Caco-2 (cell line): ENCODE measurements around the gene CROCC. TPM values are rescaled to one million over a fixed set of nuclear protein-coding genes. Genes with fewer than 3 reads are reported as not detected.
"Not testable (repeated sequence)": the region's sequence is repeated elsewhere in the genome, so short reads cannot be mapped to it uniquely, and the experiment has no call there.

Experiments
- BruUV-seq: library from RNA; stranded (reverse); fragments of 400-500 nt; replicated peaks from 2 replicates; lab custom pipeline; 2021; lab: Mats Ljungman, UMichigan
- CTCF ChIA-PET: fragments of 300-600 bp; sonication (Branson Sonifier 250); formaldehyde crosslinking; loops from one replicate; lab custom pipeline; 2022; ENCODE audit warnings: antibody characterized with exemption; lab: Charles Lee
- POLR2A ChIA-PET: fragments of 300-600 bp; sonication (Branson Sonifier 250); formaldehyde crosslinking; loops from one replicate; lab custom pipeline; 2022; ENCODE audit warnings: antibody characterized with exemption; lab: Charles Lee
- DNase-seq, 2 experiments: peaks; one replicate each; pipeline versions ENCODE4 v3.0.0 to v3.0.0-alpha.2; 2020 to 2022
- H3K27me3 ChIP-seq: replicated peaks from 2 replicates; pipeline ENCODE4 v1.6.0; 2011; ENCODE audit warnings: low read length; ENCODE audit not compliant: control insufficient read depth, insufficient read depth
- H3K36me3 ChIP-seq: 2 replicates; pipeline ENCODE4 v1.5.1; 2011; ENCODE audit warnings: low read length; ENCODE audit not compliant: control insufficient read depth, insufficient read depth
- H3K4me1 ChIP-seq: fragments of 250-450 bp; sonication (Bioruptor Pico); 2 replicates; pipeline ENCODE4 v1.5.1; 2020; ENCODE audit warnings: mild to moderate bottlenecking
- H3K4me3 ChIP-seq: 2 replicates; pipeline ENCODE4 v1.5.1; 2011; ENCODE audit warnings: low read depth, mild to moderate bottlenecking, control low read depth, low read length
- H3K9me3 ChIP-seq: fragments of 250-450 bp; sonication (Bioruptor Pico); 2 replicates; pipeline ENCODE4 v1.5.1; 2020; ENCODE audit warnings: mild to moderate bottlenecking, moderate library complexity
- H3K27ac Mint-ChIP-seq: one replicate; pipeline ENCODE4 v1.8.0; 2022; ENCODE audit warnings: mixed read lengths; ENCODE audit not compliant: unreplicated experiment
- H3K27me3 Mint-ChIP-seq: one replicate; pipeline ENCODE4 v1.8.0; 2022; ENCODE audit warnings: mixed read lengths; ENCODE audit not compliant: insufficient read depth, unreplicated experiment
- H3K36me3 Mint-ChIP-seq: one replicate; pipeline ENCODE4 v1.8.0; 2022; ENCODE audit warnings: mild to moderate bottlenecking, mixed read lengths; ENCODE audit not compliant: insufficient read depth, unreplicated experiment
- H3K4me1 Mint-ChIP-seq: one replicate; pipeline ENCODE4 v1.8.0; 2022; ENCODE audit warnings: low read depth, mixed read lengths; ENCODE audit not compliant: unreplicated experiment
- H3K4me3 Mint-ChIP-seq: one replicate; pipeline ENCODE4 v1.8.0; 2022; ENCODE audit warnings: mild to moderate bottlenecking, moderate library complexity, mixed read lengths; ENCODE audit not compliant: unreplicated experiment
- H3K9me3 Mint-ChIP-seq: one replicate; pipeline ENCODE4 v1.8.0; 2022; ENCODE audit warnings: mixed read lengths; ENCODE audit not compliant: unreplicated experiment
- intact Hi-C: fragments of 100-400 bp; cut with micrococcal nuclease; formaldehyde crosslinking; loops from one replicate; pipeline ENCODE4 v1.10.0; 2022; ENCODE audit not compliant: unreplicated experiment
- total RNA-seq: library from RNA; stranded (reverse); gene quantifications from 2 replicates; pipeline ENCODE4 v1.2.3, GENCODE V29; 2022

The CROCC gene
- total RNA-seq, 1 experiment from 2014 or later: 7.6 TPM

- TSS peak; percentile 95 for BruUV-seq
- H3K27me3 ChIP-seq, H3K4me1 ChIP-seq, CTCF ChIA-PET, H3K27me3 Mint-ChIP-seq, H3K27ac Mint-ChIP-seq, DNase-seq, H3K36me3 ChIP-seq, H3K9me3 ChIP-seq, H3K9me3 Mint-ChIP-seq, intact Hi-C loops, POLR2A ChIA-PET: not testable (repeated sequence)
- H3K4me3 Mint-ChIP-seq: peak overlapping the region; percentile 52
- H3K4me1 Mint-ChIP-seq: peaks cover 25% of the 10 kb centered on the region
- H3K36me3 Mint-ChIP-seq: peaks cover 16% of the 10 kb centered on the region
- H3K4me3 ChIP-seq: peak overlapping the region; percentile 19
These were observed 26.5 kb upstream of the CROCC start for GRCh38 chr1:16895233-16895597.

GRCh38 chr1:16895598-16896315 lies 26.0 kb upstream of the CROCC start, which contains the start of gene RNU1-2:
RNU1-2 (plus strand) TSS chr1:16895980.
- H3K9me3 Mint-ChIP-seq, CTCF ChIA-PET, H3K36me3 ChIP-seq, H3K9me3 ChIP-seq, H3K27me3 ChIP-seq, H3K4me1 ChIP-seq, POLR2A ChIA-PET, H3K27me3 Mint-ChIP-seq: not testable (repeated sequence)
- peaks cover 27% of the 10 kb centered on the region for H3K4me1 Mint-ChIP-seq
- H3K27ac Mint-ChIP-seq: peak within 1 kb of the TSS; percentile 97
- intact Hi-C loops: loop anchor here (1.0 kb wide), 1 partner anchor 10 kb away; no protein-coding TSS in a partner anchor
- peak; percentile 83 to 91 for DNase-seq
- H3K36me3 Mint-ChIP-seq: peaks cover 16% of the 10 kb centered on the region
- BruUV-seq: TSS peak; percentile 94
- peak within 1 kb of the TSS; percentile 79 for H3K4me3 Mint-ChIP-seq
- H3K4me3 ChIP-seq: peak within 1 kb of the TSS; percentile 40

DNA sequence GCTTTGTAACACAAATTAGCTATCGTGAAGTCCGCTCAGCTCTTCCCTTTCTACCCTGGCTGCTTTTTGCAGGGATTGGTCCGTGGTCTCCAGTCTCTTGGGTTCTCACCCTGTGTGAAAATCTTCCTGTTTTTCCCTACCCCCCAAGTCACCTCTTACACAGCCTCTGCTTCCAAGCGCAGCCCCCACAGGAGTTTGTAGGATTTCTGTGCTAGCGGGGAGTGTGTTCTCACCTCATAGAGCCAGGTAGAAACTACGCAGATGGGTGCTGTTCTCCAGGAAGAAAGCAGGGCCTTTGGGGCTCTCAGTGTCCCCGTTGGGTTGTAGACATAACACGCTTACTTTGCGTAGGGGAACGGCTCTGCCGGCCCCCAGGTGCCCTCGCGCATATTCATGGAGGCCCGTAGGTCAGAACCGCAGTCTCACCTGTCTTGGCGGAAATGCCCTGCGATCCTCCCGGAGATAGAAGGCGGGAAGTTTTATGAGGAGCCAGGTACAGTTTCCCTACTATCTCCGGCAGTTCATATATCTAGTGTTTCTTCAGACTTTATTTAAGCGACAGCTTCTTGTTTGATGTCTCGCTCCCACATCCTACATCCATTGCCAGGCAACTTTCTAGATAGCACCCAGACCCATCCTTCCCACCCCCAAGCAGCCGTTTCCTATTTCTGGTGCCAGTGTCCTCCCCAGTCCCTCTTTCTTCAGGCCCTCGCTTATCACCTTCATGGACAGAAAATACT lies 25.2 kb upstream of the CROCC start:
- H3K4me1 ChIP-seq, CTCF ChIA-PET, POLR2A ChIA-PET, H3K9me3 Mint-ChIP-seq, BruUV-seq, H3K27me3 Mint-ChIP-seq, H3K9me3 ChIP-seq, H3K27me3 ChIP-seq, H3K36me3 ChIP-seq: not testable (repeated sequence)
- Mint-ChIP-seq H3K4me1 (peaks cover 33% of the 10 kb centered on the region), H3K4me3 (peak overlapping the region; percentile 79), H3K36me3 (peaks cover 18% of the 10 kb centered on the region), H3K27ac (peak overlapping the region; percentile 97)
- DNase-seq: peak; percentile 69 to 71
- intact Hi-C loops: loop anchor here (1.0 kb wide), 1 partner anchor 9 kb away; no protein-coding TSS in a partner anchor
- H3K4me3 ChIP-seq: peak overlapping the region; percentile 40

- H3K4me3 Mint-ChIP-seq: peak overlapping the region; percentile 79
- POLR2A ChIA-PET, DNase-seq: not testable (repeated sequence)
These were observed 24.1 kb upstream of the CROCC start for GRCh38 chr1:16897653-16898052.

GRCh38 chr1:16898298-16898697 lies 23.4 kb upstream of the CROCC start:
- BruUV-seq, H3K27me3 ChIP-seq, intact Hi-C loops, H3K27ac Mint-ChIP-seq, H3K36me3 ChIP-seq, H3K27me3 Mint-ChIP-seq, H3K4me3 Mint-ChIP-seq, H3K4me1 ChIP-seq, DNase-seq, CTCF ChIA-PET, H3K9me3 ChIP-seq, POLR2A ChIA-PET, H3K9me3 Mint-ChIP-seq, H3K4me3 ChIP-seq: not testable (repeated sequence)
- H3K4me1 Mint-ChIP-seq: peaks cover 25% of the 10 kb centered on the region
- H3K36me3 Mint-ChIP-seq: peaks cover 20% of the 10 kb centered on the region

More at GRCh38 chr1:16897653-16898052, 24.1 kb upstream of the CROCC start:
- H3K9me3 ChIP-seq, H3K9me3 Mint-ChIP-seq, H3K4me1 ChIP-seq, CTCF ChIA-PET, BruUV-seq, H3K36me3 ChIP-seq, H3K4me3 ChIP-seq, H3K27me3 Mint-ChIP-seq, intact Hi-C loops, H3K27me3 ChIP-seq: not testable (repeated sequence)
- Mint-ChIP-seq H3K36me3 (peaks cover 20% of the 10 kb centered on the region), H3K27ac (peak overlapping the region; percentile 41), H3K4me1 (peaks cover 25% of the 10 kb centered on the region)

GRCh38 chr1:16899020-16899419 lies 22.7 kb upstream of the CROCC start:
- BruUV-seq, H3K4me1 ChIP-seq, CTCF ChIA-PET, H3K4me3 Mint-ChIP-seq, H3K4me3 ChIP-seq, H3K9me3 ChIP-seq, DNase-seq, H3K9me3 Mint-ChIP-seq, H3K27me3 ChIP-seq, POLR2A ChIA-PET, intact Hi-C loops, H3K27me3 Mint-ChIP-seq, H3K27ac Mint-ChIP-seq, H3K36me3 ChIP-seq: not testable (repeated sequence)
- Mint-ChIP-seq H3K4me1 (peaks cover 25% of the 10 kb centered on the region), H3K36me3 (peaks cover 25% of the 10 kb centered on the region)
